Ectodermal cell (in vitro differentiated cells): ENCODE data around the gene PIAS1.
"Not testable (repeated sequence)": the region's sequence is repeated elsewhere in the genome, so short reads cannot be mapped to it uniquely, and the experiment has no call there.

Source experiments
- H3K27ac ChIP-seq: 2 replicates; pipeline ENCODE4 v1.7.0; 2013; ENCODE audit warnings: mild to moderate bottlenecking, low read depth, low read length; ENCODE audit not compliant: insufficient read depth, poor library complexity, severe bottlenecking
- H3K27me3 ChIP-seq: 2 replicates; pipeline ENCODE4 v1.7.0; 2013; ENCODE audit warnings: mild to moderate bottlenecking, low read length; ENCODE audit not compliant: insufficient read depth, control insufficient read depth, poor library complexity, severe bottlenecking
- H3K36me3 ChIP-seq: one replicate; pipeline ENCODE4 v1.7.0; 2013; ENCODE audit warnings: low read length; ENCODE audit not compliant: control insufficient read depth, insufficient read depth
- H3K4me1 ChIP-seq: one replicate; pipeline ENCODE4 v1.7.0; 2013; ENCODE audit warnings: low read length; ENCODE audit not compliant: control insufficient read depth, insufficient read depth
- H3K4me3 ChIP-seq: 2 replicates; pipeline ENCODE4 v1.7.0; 2013; ENCODE audit warnings: low read depth, low read length, control low read depth; ENCODE audit not compliant: insufficient read depth
- H3K9me3 ChIP-seq: 2 replicates; pipeline ENCODE4 v1.7.0; 2013; ENCODE audit warnings: mild to moderate bottlenecking, low read length, moderate library complexity; ENCODE audit not compliant: control insufficient read depth
- WGBS, 2 experiments: methylation state at CpG; one replicate each; pipeline ENCODE4 v1.1.7; 2013; ENCODE audit warnings: missing lambda C conversion rate in 2 of 2; 5-methylcytosine and 5-hydroxymethylcytosine counted together

PIAS1 gene

GRCh38 chr15:68197661-68198437 lies 143.7 kb downstream of the PIAS1 start:
- Histone ChIP-seq H3K27ac (no peak overlapping the region), H3K36me3 (peaks cover 3% of the 10 kb centered on the region), H3K4me3 (no peak overlapping the region), H3K9me3 (no peaks in the 10 kb centered on the region), H3K4me1 (peaks cover 22% of the 10 kb centered on the region), H3K27me3 (no peaks in the 10 kb centered on the region)
- WGBS, 2 experiments = 94 to 95% methylated on average over 11 of the region's 11 CpGs

DNA sequence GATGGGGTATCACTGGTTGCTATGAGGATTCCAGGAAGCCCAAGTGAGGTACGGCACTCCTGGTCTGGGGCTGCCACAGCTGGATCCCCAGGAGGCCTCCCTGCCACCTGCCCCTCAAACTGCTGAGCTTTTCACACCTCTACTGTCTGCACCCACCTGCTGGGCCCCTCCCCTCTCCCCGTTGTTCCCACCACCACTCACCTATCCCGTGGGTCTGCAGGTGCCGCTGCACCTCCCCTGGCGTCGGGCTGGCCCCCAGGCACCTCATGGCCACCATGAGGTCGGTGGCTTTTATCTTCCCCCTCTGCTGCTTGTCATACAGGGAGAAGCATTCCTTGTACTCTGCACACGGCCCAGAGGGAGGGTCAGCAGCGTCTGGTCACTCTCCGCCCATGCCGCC lies 145.2 kb downstream of the PIAS1 start:
- H3K27ac ChIP-seq = no peak overlapping the region
- H3K9me3 ChIP-seq = no peaks in the 10 kb centered on the region
- peaks cover 22% of the 10 kb centered on the region for H3K4me1 ChIP-seq
- H3K36me3 ChIP-seq = no peaks in the 10 kb centered on the region
- no peak overlapping the region for H3K4me3 ChIP-seq
- 65 to 67% methylated on average over 11 of the region's 11 CpGs for WGBS, 2 experiments
- no peaks in the 10 kb centered on the region for H3K27me3 ChIP-seq

GRCh38 chr15:68200016-68200861 lies 146.1 kb downstream of the PIAS1 start:
- Histone ChIP-seq H3K4me1 (peaks cover 27% of the 10 kb centered on the region), H3K27ac (no peak overlapping the region), H3K9me3 (no peaks in the 10 kb centered on the region), H3K4me3 (no peak overlapping the region), H3K36me3 (no peaks in the 10 kb centered on the region), H3K27me3 (no peaks in the 10 kb centered on the region)
- WGBS, 2 experiments = 64 to 69% methylated on average over 16 of the region's 16 CpGs

DNA sequence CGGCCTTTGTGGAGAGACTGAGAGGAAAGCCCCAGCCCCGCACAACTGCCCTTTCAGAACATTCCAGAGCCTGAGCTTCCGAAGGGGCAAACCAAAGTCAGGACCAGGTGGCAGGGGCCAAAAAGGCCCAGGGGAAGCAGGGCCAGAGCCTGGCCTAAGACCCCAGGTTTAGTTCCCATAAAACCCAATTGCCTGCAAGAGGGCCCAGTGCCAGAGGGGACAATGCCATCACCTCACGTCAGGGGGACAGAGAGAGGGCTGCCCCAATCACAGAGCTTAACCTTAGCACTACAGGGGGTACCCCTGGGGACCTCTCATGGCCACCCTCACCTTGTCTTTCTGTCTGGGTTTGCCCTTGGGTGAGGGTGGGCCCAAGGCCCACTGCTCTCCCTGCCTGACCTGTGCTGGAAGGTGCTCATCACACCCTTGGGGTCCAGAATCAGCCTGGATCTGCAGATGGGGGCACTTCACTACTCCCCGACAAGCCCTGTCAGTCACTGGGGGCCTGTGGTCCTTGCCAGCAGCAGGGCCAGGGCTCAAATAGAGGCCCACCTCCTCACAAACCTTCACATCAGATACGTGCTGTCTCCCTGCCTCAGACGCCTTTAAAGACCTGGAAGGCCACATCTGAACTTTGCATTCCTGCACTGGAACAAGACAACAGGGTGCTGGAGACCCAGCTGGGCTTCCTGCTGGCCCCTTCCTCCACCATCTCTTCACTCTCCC lies 147.2 kb downstream of the PIAS1 start:
- no peaks in the 10 kb centered on the region for H3K9me3 ChIP-seq
- H3K27ac ChIP-seq = no peak overlapping the region
- H3K27me3 ChIP-seq = no peaks in the 10 kb centered on the region
- WGBS, 2 experiments = 62 to 63% methylated on average over 7 of the region's 7 CpGs
- peaks cover 38% of the 10 kb centered on the region for H3K4me1 ChIP-seq
- no peaks in the 10 kb centered on the region for H3K36me3 ChIP-seq
- H3K4me3 ChIP-seq = no peak overlapping the region

GRCh38 chr15:68201879-68202261 lies 147.8 kb downstream of the PIAS1 start:
- no peak overlapping the region for H3K27ac ChIP-seq
- no peaks in the 10 kb centered on the region for H3K9me3 ChIP-seq
- peaks cover 43% of the 10 kb centered on the region for H3K4me1 ChIP-seq
- H3K4me3 ChIP-seq = no peak overlapping the region
- no peaks in the 10 kb centered on the region for H3K36me3 ChIP-seq
- WGBS, 2 experiments = 0 to 17% methylated on average over 1 to 3 of the region's 3 CpGs
- no peaks in the 10 kb centered on the region for H3K27me3 ChIP-seq

- H3K4me3 ChIP-seq, H3K36me3 ChIP-seq, H3K27me3 ChIP-seq, H3K27ac ChIP-seq, H3K9me3 ChIP-seq: not testable (repeated sequence)
- peaks cover 46% of the 10 kb centered on the region for H3K4me1 ChIP-seq
- 95 to 97% methylated on average over 7 of the region's 7 CpGs for whole genome bisulfite sequencing, 2 experiments
These were observed 148.9 kb downstream of the PIAS1 start for GRCh38 chr15:68202994-68203393.

- Histone ChIP-seq H3K9me3 (no peaks in the 10 kb centered on the region), H3K4me1 (peaks cover 46% of the 10 kb centered on the region), H3K4me3 (no peak overlapping the region), H3K27ac (no peak overlapping the region), H3K36me3 (no peaks in the 10 kb centered on the region), H3K27me3 (no peaks in the 10 kb centered on the region)
- 94 to 96% methylated on average over 5 of the region's 5 CpGs for WGBS, 2 experiments
These were observed 149.4 kb downstream of the PIAS1 start for GRCh38 chr15:68203486-68203885.

DNA sequence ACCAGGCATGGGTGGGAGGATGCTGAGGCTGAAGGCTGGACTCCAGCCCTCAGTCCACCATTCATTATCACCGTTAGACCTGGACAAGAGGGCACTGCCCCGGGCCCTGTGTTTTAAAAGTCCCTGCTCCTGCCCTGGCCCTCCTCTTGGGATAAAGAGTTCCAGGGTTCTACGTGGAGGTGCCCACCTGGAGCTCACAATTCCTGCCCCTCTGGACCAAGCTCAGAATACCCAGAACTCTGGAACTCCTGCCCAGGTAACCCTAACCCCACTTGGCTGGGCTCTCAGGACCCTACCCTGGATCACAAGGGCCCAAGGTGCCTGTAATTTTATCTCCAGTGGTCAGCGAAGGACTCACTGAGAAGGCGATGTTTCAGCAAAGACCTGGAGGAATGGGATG lies 149.8 kb downstream of the PIAS1 start:
- H3K4me3 ChIP-seq = no peak overlapping the region
- H3K27ac ChIP-seq = no peak overlapping the region
- H3K36me3 ChIP-seq = no peaks in the 10 kb centered on the region
- H3K4me1 ChIP-seq = peaks cover 46% of the 10 kb centered on the region
- no peaks in the 10 kb centered on the region for H3K27me3 ChIP-seq
- 91 to 96% methylated on average over 5 of the region's 5 CpGs for WGBS, 2 experiments
- no peaks in the 10 kb centered on the region for H3K9me3 ChIP-seq

DNA sequence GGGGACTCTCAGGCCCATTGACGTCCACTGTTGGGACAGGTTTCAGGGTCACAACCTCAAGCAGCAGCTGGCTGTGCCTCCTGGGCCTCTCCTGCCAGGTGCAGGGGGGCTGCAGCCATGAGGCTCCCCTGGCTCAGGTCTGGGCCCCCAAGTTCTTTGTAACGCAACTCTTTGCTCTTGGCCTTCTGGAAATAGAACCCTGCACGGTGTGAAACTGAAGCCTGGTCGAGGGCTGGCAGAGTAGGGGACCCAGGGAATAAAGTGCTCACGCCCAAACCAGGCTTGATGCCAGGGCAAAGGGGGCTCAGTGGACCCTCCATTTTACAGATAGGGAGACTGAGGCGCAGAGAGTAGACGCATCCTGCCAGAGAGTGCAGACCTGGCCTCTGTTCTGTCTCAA lies 150.2 kb downstream of the PIAS1 start:
- Histone ChIP-seq H3K27me3 (no peaks in the 10 kb centered on the region), H3K4me3 (no peak overlapping the region), H3K9me3 (no peaks in the 10 kb centered on the region), H3K27ac (no peak overlapping the region), H3K36me3 (no peaks in the 10 kb centered on the region), H3K4me1 (peaks cover 46% of the 10 kb centered on the region)
- 93 to 95% methylated on average over 7 of the region's 7 CpGs for WGBS, 2 experiments
